Parathyroid adenoma (tissue), 2 donors: Measurements from ENCODE around the gene DAGLA.

Experiments used
- H2AFZ ChIP-seq: fragments of 300-600 bp; sonication (generic); one replicate; pipeline ENCODE4 v1.7.0; 2017; ENCODE audit warnings: antibody characterized with exemption, mild to moderate bottlenecking
- H3K27ac ChIP-seq: fragments of 300-600 bp; sonication (generic); one replicate; pipeline ENCODE4 v1.7.0; 2017
- H3K27me3 ChIP-seq: fragments of 300-600 bp; sonication (generic); one replicate; pipeline ENCODE4 v1.7.0; 2017; ENCODE audit warnings: low read length; ENCODE audit not compliant: control insufficient read depth, insufficient read depth
- H3K36me3 ChIP-seq: fragments of 300-600 bp; sonication (generic); one replicate; pipeline ENCODE4 v1.7.0; 2017; ENCODE audit warnings: low read length; ENCODE audit not compliant: control insufficient read depth, insufficient read depth
- H3K4me1 ChIP-seq: fragments of 300-600 bp; sonication (generic); one replicate; pipeline ENCODE4 v1.7.0; 2017; ENCODE audit warnings: control low read depth
- H3K4me2 ChIP-seq: fragments of 300-600 bp; sonication (generic); one replicate; pipeline ENCODE4 v1.7.0; 2017; ENCODE audit warnings: low read length
- H3K4me3 ChIP-seq: fragments of 300-600 bp; sonication (generic); one replicate; pipeline ENCODE4 v1.7.0; 2017; ENCODE audit warnings: low read depth, low read length
- H3K79me2 ChIP-seq: fragments of 300-600 bp; sonication (generic); one replicate; pipeline ENCODE4 v1.7.0; 2017; ENCODE audit warnings: control low read depth
- H3K9ac ChIP-seq: fragments of 300-600 bp; sonication (generic); one replicate; pipeline ENCODE4 v1.7.0; 2017; ENCODE audit warnings: mild to moderate bottlenecking
- H3K9me3 ChIP-seq: fragments of 300-600 bp; sonication (generic); one replicate; pipeline ENCODE4 v1.7.0; 2017; ENCODE audit warnings: low read length; ENCODE audit not compliant: control insufficient read depth
- CTCF ChIP-seq: fragments of 300-600 bp; sonication (generic); IDR thresholded peaks from one replicate; pipeline ENCODE4 v1.7.0; 2017; ENCODE audit warnings: antibody characterized with exemption, mild to moderate bottlenecking
- donor health status: primary hyperparathyroidism.

Gene DAGLA

GRCh38 chr11:61714316-61714715, 34.1 kb downstream of the DAGLA start:
- Histone ChIP-seq H3K4me2 (no peak overlapping the region), H3K36me3 (no peaks in the 10 kb centered on the region), H2AFZ (no peak overlapping the region), H3K79me2 (no peaks in the 10 kb centered on the region), H3K9me3 (no peaks in the 10 kb centered on the region), H3K27me3 (no peaks in the 10 kb centered on the region), H3K4me3 (no peak overlapping the region), H3K4me1 (no peaks in the 10 kb centered on the region), H3K9ac (no peak overlapping the region), H3K27ac (no peak overlapping the region)
- TF ChIP-seq CTCF: no peak

- no peaks in the 10 kb centered on the region for H3K4me1 ChIP-seq
- no peaks in the 10 kb centered on the region for H3K79me2 ChIP-seq
- TF ChIP-seq CTCF: no peak
Measured at GRCh38 chr11:61714916-61715315, 34.7 kb downstream of the DAGLA start.

GRCh38 chr11:61715867-61716266, 35.7 kb downstream of the DAGLA start:
- H3K4me3 ChIP-seq: no peak overlapping the region
- no peak overlapping the region for H3K4me2 ChIP-seq
- no peak overlapping the region for H3K27ac ChIP-seq
- no peaks in the 10 kb centered on the region for H3K27me3 ChIP-seq
- TF ChIP-seq CTCF: no peak
- H3K79me2 ChIP-seq: no peaks in the 10 kb centered on the region
- H3K9ac ChIP-seq: no peak overlapping the region
- H3K36me3 ChIP-seq: no peaks in the 10 kb centered on the region
- no peaks in the 10 kb centered on the region for H3K9me3 ChIP-seq
- H2AFZ ChIP-seq: no peak overlapping the region
- no peaks in the 10 kb centered on the region for H3K4me1 ChIP-seq

More at GRCh38 chr11:61714916-61715315, 34.7 kb downstream of the DAGLA start:
- Histone ChIP-seq H3K9me3 (no peaks in the 10 kb centered on the region), H3K27ac (no peak overlapping the region), H3K27me3 (no peaks in the 10 kb centered on the region), H3K4me3 (no peak overlapping the region), H3K36me3 (no peaks in the 10 kb centered on the region), H3K4me2 (no peak overlapping the region), H3K9ac (no peak overlapping the region), H2AFZ (no peak overlapping the region)

- Histone ChIP-seq H3K9me3 (no peaks in the 10 kb centered on the region), H3K27me3 (no peaks in the 10 kb centered on the region), H2AFZ (no peak overlapping the region), H3K9ac (no peak overlapping the region), H3K36me3 (no peaks in the 10 kb centered on the region), H3K79me2 (no peaks in the 10 kb centered on the region), H3K4me1 (no peaks in the 10 kb centered on the region), H3K4me3 (no peak overlapping the region), H3K27ac (no peak overlapping the region), H3K4me2 (no peak overlapping the region)
- TF ChIP-seq CTCF: no peak
Measured at GRCh38 chr11:61716478-61717285, 36.5 kb downstream of the DAGLA start.
